Left ventricle myocardium inferior (tissue), 1 donor: ENCODE results near the gene LRRC8E. TPM values are rescaled to one million over a fixed set of nuclear protein-coding genes. Genes with fewer than 3 reads are reported as not detected.

Experiments used
- DNase-seq: peaks from one replicate; pipeline ENCODE4 v3.0.0-alpha.2; 2020
- H3K27ac ChIP-seq: fragments of 200-600 bp; replicated peaks from 2 replicates; pipeline ENCODE4 v1.8.0; 2021
- H3K27me3 ChIP-seq: fragments of 200-600 bp; 2 replicates; pipeline ENCODE4 v1.8.0; 2021; ENCODE audit warnings: low read depth
- H3K36me3 ChIP-seq: fragments of 200-600 bp; 2 replicates; pipeline ENCODE4 v1.8.0; 2021
- H3K4me1 ChIP-seq: fragments of 200-600 bp; 2 replicates; pipeline ENCODE4 v1.8.0; 2021
- H3K4me3 ChIP-seq: fragments of 200-600 bp; 2 replicates; pipeline ENCODE4 v1.8.0; 2021; ENCODE audit warnings: mild to moderate bottlenecking, moderate library complexity
- H3K9me3 ChIP-seq: fragments of 200-600 bp; replicated peaks from 2 replicates; pipeline ENCODE4 v1.8.0; 2021
- intact Hi-C: fragments of 100-400 bp; cut with micrococcal nuclease; formaldehyde crosslinking; loops from one replicate; pipeline ENCODE4 v1.11.0; 2022
- total RNA-seq: library from RNA; stranded (reverse); fragmentation: NEBNext Ultra II Directional; extraction: Animal tissue kit (Norgen Biotek cat#: 25700); gene quantifications from one replicate; pipeline ENCODE4 v1.2.1, GENCODE V29; 2021
- TF ChIP-seq, protein P1 (sequence below): fragments of 200-600 bp; IDR thresholded peaks from 2 replicates; pipeline ENCODE4 v1.8.0; 2021; ENCODE audit warnings: antibody characterized with exemption, mild to moderate bottlenecking, borderline replicate concordance
- donor health status: DM: no; HTN: yes; CAD: no; lungs with severe emphysema.

The LRRC8E gene
- total RNA-seq, 1 donor from 2014 or later, result 0.44 TPM

DNA sequence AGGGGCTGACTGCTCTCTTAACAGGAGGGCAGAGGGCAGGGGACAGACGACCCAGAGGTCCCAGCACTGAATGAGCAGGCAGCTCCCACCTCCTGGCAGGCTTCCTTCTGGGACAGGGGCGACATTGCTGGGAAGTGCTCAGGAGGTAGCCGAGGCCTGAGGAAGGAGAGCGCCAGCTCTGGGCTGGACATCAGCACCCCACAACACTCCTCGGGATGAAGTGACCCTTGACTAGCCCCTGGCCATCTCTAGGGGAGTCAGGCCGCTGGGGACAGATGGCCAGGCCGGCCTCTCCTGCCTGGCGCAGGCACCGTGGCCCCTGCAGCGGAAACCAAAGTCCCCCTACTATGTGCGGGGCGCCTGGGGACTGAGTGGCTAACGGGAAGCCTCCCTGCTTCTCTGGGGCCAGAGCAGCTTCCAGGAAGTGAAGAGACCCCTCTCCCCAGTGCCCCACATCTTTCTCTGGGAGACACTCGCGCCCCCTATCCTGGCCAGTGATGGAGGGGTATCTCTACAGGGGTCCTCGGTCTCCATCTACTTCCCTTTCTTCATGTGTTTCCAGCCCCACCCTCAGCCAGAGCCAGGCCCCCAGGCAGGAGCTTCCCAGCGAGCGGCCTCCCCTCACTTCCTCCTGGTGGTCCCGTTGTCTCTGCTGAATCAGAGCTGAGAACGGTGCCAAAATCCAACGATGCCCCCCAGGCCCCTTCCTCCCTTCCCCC lies 24.2 kb upstream of the LRRC8E start:
- no peaks in the 10 kb centered on the region for H3K9me3 ChIP-seq
- TF ChIP-seq, protein P1, sequence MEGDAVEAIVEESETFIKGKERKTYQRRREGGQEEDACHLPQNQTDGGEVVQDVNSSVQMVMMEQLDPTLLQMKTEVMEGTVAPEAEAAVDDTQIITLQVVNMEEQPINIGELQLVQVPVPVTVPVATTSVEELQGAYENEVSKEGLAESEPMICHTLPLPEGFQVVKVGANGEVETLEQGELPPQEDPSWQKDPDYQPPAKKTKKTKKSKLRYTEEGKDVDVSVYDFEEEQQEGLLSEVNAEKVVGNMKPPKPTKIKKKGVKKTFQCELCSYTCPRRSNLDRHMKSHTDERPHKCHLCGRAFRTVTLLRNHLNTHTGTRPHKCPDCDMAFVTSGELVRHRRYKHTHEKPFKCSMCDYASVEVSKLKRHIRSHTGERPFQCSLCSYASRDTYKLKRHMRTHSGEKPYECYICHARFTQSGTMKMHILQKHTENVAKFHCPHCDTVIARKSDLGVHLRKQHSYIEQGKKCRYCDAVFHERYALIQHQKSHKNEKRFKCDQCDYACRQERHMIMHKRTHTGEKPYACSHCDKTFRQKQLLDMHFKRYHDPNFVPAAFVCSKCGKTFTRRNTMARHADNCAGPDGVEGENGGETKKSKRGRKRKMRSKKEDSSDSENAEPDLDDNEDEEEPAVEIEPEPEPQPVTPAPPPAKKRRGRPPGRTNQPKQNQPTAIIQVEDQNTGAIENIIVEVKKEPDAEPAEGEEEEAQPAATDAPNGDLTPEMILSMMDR, result no peak
- intact Hi-C loops, result no loop called here
- H3K36me3 ChIP-seq, result no peaks in the 10 kb centered on the region
- H3K27me3 ChIP-seq, result peaks cover 66% of the 10 kb centered on the region
- DNase-seq, result no peak
- H3K27ac ChIP-seq, result no peak overlapping the region
- H3K4me1 ChIP-seq, result peaks cover 35% of the 10 kb centered on the region
- H3K4me3 ChIP-seq, result no peak overlapping the region

DNA sequence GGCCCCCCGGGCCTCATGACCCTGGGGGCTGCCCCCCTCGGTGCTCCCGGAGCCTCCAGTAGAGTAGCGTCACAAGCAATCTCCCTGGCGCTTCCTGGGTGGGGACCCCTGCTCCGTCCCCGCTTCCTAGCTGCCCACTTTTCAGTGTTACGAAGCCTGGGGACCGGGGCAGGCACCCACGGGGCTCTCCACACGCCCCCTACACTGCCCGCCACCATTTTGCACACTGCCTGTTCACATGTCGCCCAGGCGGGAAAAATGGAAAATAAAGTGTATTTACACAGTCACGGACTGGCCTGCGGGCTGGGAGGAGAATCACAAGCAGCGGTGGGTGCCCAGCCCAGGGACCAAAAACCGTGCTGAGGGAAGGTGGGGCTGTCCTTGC lies 23.6 kb upstream of the LRRC8E start:
- H3K4me3 ChIP-seq, result no peak overlapping the region
- DNase-seq, result no peak
- peaks cover 70% of the 10 kb centered on the region for H3K27me3 ChIP-seq
- no peaks in the 10 kb centered on the region for H3K9me3 ChIP-seq
- H3K36me3 ChIP-seq, result no peaks in the 10 kb centered on the region
- peaks cover 40% of the 10 kb centered on the region for H3K4me1 ChIP-seq
- intact Hi-C loops, result no loop called here
- TF ChIP-seq, protein P1, result no peak
- H3K27ac ChIP-seq, result no peak overlapping the region

DNA sequence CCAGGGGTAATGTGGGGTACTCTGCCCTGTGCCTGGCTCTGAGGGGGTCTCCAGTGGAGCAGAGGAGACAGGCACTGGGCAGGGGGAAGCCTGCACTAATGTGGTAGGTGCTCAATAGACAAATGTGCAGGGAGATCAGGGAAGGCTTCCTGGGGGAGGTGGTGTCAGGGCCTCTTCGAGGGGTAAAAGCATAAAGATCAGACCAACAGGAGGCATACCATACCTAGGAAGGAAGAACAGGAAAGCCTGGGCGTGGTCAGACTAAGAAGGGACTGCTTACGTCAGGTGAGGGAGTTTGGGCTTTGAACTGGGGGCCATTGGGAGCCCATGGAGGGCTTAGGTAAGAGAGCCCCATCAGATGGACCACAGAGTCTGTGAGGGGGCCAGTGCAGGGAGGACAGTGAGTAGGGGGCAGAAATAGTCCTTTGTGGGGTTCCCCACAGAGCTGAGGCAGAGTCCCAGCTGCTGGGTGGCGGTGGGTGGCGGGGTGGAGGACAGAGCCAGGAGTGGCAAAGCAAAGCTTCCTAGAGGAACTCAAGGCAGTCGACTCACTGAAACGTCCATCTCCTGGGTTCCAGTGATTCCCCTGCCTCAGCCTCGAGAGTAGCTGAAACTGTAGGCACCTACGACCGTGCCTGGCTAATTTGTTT lies 22.9 kb upstream of the LRRC8E start:
- Histone ChIP-seq H3K36me3 (no peaks in the 10 kb centered on the region), H3K27ac (no peak overlapping the region), H3K4me1 (peaks cover 42% of the 10 kb centered on the region), H3K4me3 (no peak overlapping the region), H3K9me3 (no peaks in the 10 kb centered on the region), H3K27me3 (peaks cover 70% of the 10 kb centered on the region)
- intact Hi-C loops, result no loop called here
- TF ChIP-seq, protein P1, result no peak
- DNase-seq, result no peak

DNA sequence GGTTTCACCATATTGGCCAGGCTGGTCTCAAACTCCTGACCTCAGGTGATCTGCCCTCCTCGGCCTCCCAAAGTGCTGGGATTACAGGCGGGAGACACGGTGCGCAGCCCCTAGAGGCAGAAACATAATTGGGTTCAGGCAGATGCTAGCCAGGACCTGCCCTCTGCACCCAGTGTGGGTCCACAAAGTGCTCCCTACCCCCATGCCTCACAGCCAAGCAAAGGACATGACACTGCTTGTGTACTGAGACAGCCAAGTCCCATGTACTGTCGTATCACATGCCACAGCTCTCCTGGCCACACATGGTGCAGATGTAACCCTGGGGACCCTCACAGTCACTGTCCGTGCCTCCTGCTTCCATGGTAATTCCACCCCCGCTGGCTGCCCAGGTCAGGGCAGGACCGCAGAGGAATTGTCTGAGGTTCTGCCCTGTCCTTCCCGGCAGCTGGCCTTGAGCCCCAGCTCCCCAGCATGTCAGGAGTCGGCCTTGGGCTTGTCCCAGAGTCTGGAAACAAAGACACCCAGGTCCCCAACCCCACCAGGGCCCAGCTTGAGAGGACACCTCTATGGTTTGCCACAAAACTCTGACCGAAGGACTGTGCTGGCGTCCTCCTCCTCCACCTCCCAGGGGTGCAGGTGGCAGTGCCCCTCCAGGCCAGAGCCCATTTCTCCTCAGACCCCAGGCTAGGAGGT lies 21.8 kb upstream of the LRRC8E start:
- intact Hi-C loops, result no loop called here
- Histone ChIP-seq H3K36me3 (no peaks in the 10 kb centered on the region), H3K4me1 (peaks cover 36% of the 10 kb centered on the region), H3K27me3 (peaks cover 66% of the 10 kb centered on the region), H3K9me3 (no peaks in the 10 kb centered on the region), H3K4me3 (no peak overlapping the region), H3K27ac (no peak overlapping the region)
- TF ChIP-seq, protein P1, result no peak
- DNase-seq, result no peak

- H3K27me3 ChIP-seq, result peaks cover 62% of the 10 kb centered on the region
- intact Hi-C loops, result no loop called here
- no peaks in the 10 kb centered on the region for H3K9me3 ChIP-seq
- H3K4me3 ChIP-seq, result no peak overlapping the region
- DNase-seq, result no peak
- no peak overlapping the region for H3K27ac ChIP-seq
- peaks cover 36% of the 10 kb centered on the region for H3K4me1 ChIP-seq
- TF ChIP-seq, protein P1, result no peak
- no peaks in the 10 kb centered on the region for H3K36me3 ChIP-seq
These were observed 21.0 kb upstream of the LRRC8E start for GRCh38 chr19:7867092-7867844.
